A549 (cell line): Measurements from ENCODE around the gene CCSER1.

Experiments used
- CHD2 ChIP-seq: fragments of 150-350 bp; IDR thresholded peaks from 2 replicates; pipeline ENCODE4 v1.6.1; 2014; ENCODE audit warnings: low read length; ENCODE audit not compliant: partially characterized antibody
- CTCF ChIP-seq: fragments of >200 bp; sonication (Bioruptor Twin); formaldehyde crosslinking; IDR thresholded peaks from 3 replicates; pipeline ENCODE4 v1.5.1; 2016
- PHF8 ChIP-seq: fragments of 200-600 bp; sonication (generic); IDR thresholded peaks from 2 replicates; pipeline ENCODE4 v1.6.1; 2016; ENCODE audit warnings: low read depth, mild to moderate bottlenecking, antibody characterized with exemption, moderate library complexity, borderline replicate concordance
- USF2 ChIP-seq: fragments of 450-650 bp; IDR thresholded peaks from 2 replicates; pipeline ENCODE4 v1.6.1; 2014; ENCODE audit warnings: antibody characterized with exemption

GRCh38 chr4:90122355-90122748 lies 4.8 kb upstream of the CCSER1 start:
- TF ChIP-seq PHF8 (no peak), CTCF (no peak), USF2 (no peak), CHD2 (no peak)
